ENCODE measurements around the gene GHR. TPM values are rescaled to one million over a fixed set of nuclear protein-coding genes. Genes with fewer than 3 reads are reported as not detected.

Gene GHR
- total and polyA plus RNA-seq, 2 of the 8 experiments (the other 6 are each of a cell fraction or from before 2014, with no cell fraction given), result 0.15 to 0.19 TPM

GRCh38 chr5:42653705-42654104, 230.5 kb downstream of the GHR start:
- H3K9me3 ChIP-seq (ENCODE audit: insufficient read depth in 2 of 2, low read depth in 1 of 2, low read length in 1 of 2), result no peaks in the 10 kb centered on the region
- no peak overlapping the region for H2BK5ac ChIP-seq (ENCODE audit: low read depth, low read length)
- 72% methylated on average over 2 of the region's 2 CpGs; no CpG with 5 or more reads in 1 of the 2 experiments for WGBS, 2 experiments (ENCODE audit: extremely low coverage in 1 of 2, insufficient coverage in 1 of 2, insufficient read length in 1 of 2, insufficient replicate concordance in 2 of 2, low coverage in 1 of 2, low lambda C conversion rate in 2 of 2, missing lambda C conversion rate in 1 of 2)
- no peak for FAIRE-seq
- H3K9ac ChIP-seq (replicated peaks in 1 of 4; ENCODE audit: extremely low read depth in 1 of 4, low read depth in 3 of 4, low read length in 3 of 4), result no peak overlapping the region
- H3K79me2 ChIP-seq (ENCODE audit: control insufficient read depth in 1 of 2, insufficient read depth in 2 of 2, low read length in 2 of 2), result no peaks in the 10 kb centered on the region
- no peak overlapping the region for H4K5ac ChIP-seq (ENCODE audit: insufficient read length, low read depth, low read length)
- H3K36me3 ChIP-seq (ENCODE audit: control insufficient read depth in 2 of 4, insufficient read depth in 4 of 4, low read length in 3 of 4), result no peaks in the 10 kb centered on the region
- DNase-seq (ENCODE audit: low read depth in 1 of 2, low spot score in 2 of 2), result no peak
- no peak overlapping the region for H4K91ac ChIP-seq (replicated peaks; ENCODE audit: insufficient read length, low read length)
- TF ChIP-seq MAX (IDR thresholded peaks at IDR 0.05) (no peak), KDM5A (IDR thresholded peaks at IDR 0.05; ENCODE audit: low read length) (no peak)
- no peak overlapping the region for H3K18ac ChIP-seq (ENCODE audit: extremely low read depth, low read length)
- H2BK12ac ChIP-seq (ENCODE audit: low read depth, low read length), result no peak overlapping the region
- H3K4me3 ChIP-seq (ENCODE audit: extremely low read depth in 1 of 4, insufficient read depth in 2 of 4, low read depth in 3 of 4, low read length in 4 of 4), result no peak overlapping the region
- H4K8ac ChIP-seq (ENCODE audit: extremely low read depth, insufficient read depth, low read length), result no peak overlapping the region
- H2BK15ac ChIP-seq (ENCODE audit: low read length), result no peak overlapping the region
- CTCF ChIA-PET (ENCODE audit: partially characterized antibody), result interaction anchor here (0.6 kb wide), 1 partner anchor 227 kb away, joined by 3 read pairs; no protein-coding TSS in a partner anchor
- H3K56ac ChIP-seq (replicated peaks; ENCODE audit: insufficient read length, low read depth, low read length), result no peak overlapping the region
- no peaks in the 10 kb centered on the region for H3K23me2 ChIP-seq (ENCODE audit: low read depth, low read length)
- H3K23ac ChIP-seq (ENCODE audit: insufficient read length), result no peak overlapping the region
- no peak overlapping the region for H2AK5ac ChIP-seq (ENCODE audit: low read depth, low read length)
- H3K79me1 ChIP-seq (ENCODE audit: low read depth, low read length), result no peaks in the 10 kb centered on the region
- no peaks in the 10 kb centered on the region for H4K20me1 ChIP-seq (replicated peaks in 1 of 2; ENCODE audit: control insufficient read depth in 1 of 2, insufficient read depth in 2 of 2, low read length in 2 of 2)
- no peak overlapping the region for H2BK120ac ChIP-seq (replicated peaks; ENCODE audit: low read depth, low read length)
- POLR2A ChIA-PET (ENCODE audit: partially characterized antibody), result no interaction called here
- H3K4me1 ChIP-seq (replicated peaks in 1 of 4; ENCODE audit: control insufficient read depth in 3 of 4, insufficient read depth in 4 of 4, low read length in 3 of 4), result no peaks in the 10 kb centered on the region
- H3K4me2 ChIP-seq (ENCODE audit: insufficient read depth in 1 of 2, low read depth in 2 of 2, low read length in 2 of 2), result no peak overlapping the region
- no peaks in the 10 kb centered on the region for H3K27me3 ChIP-seq (replicated peaks in 1 of 4; ENCODE audit: control insufficient read depth in 3 of 4, extremely low read depth in 1 of 4, insufficient read depth in 3 of 4, low read length in 3 of 4)
- no peak overlapping the region for H3K14ac ChIP-seq (ENCODE audit: insufficient read length)
- no peak overlapping the region for H3K27ac ChIP-seq (ENCODE audit: low read depth, low read length)
- H2BK20ac ChIP-seq (ENCODE audit: low read length), result no peak overlapping the region
- H2AFZ ChIP-seq (ENCODE audit: low read length), result no peak overlapping the region
- no peak overlapping the region for H3K4ac ChIP-seq (replicated peaks; ENCODE audit: insufficient read length, low read depth, low read length)

Data from H1 (cell line).